NCI-H2196 (cell line): ENCODE results near the gene ADGRG6.
"Not testable (repeated sequence)": the region's sequence is repeated elsewhere in the genome, so short reads cannot be mapped to it uniquely, and the experiment has no call there.

Experiments
- DNase-seq: peaks from one replicate; lab custom pipeline; 2025; ENCODE audit not compliant: unreplicated experiment; lab: John Stamatoyannopoulos, UW

Gene ADGRG6

GRCh38 chr6:142406131-142406530 is 104.3 kb downstream of the ADGRG6 start:
- no peak for DNase-seq

GRCh38 chr6:142407685-142408273 is 106.0 kb downstream of the ADGRG6 start:
- DNase-seq, result no peak

GRCh38 chr6:142408409-142408808 is 106.6 kb downstream of the ADGRG6 start:
- no peak for DNase-seq

GRCh38 chr6:142409794-142410193 is 108.0 kb downstream of the ADGRG6 start:
- no peak for DNase-seq

DNA sequence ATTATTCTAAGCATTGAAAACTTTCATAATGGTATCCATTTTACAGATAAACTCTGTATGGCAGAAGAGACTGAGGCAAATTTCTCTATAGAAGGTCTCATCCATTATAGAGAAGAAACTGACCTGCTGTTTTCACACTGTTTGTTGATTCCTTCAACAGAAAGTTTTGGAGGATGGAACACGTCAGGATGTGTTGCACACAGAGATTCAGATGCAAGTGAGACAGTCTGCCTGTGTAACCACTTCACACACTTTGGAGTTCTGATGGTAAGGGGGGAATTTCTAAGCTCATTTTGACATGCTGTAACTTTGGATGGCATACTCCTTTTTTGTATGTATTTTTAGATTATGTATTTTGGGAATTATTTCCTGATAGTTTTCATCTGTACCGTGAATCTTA is 109.3 kb downstream of the ADGRG6 start:
- no peak for DNase-seq

DNA sequence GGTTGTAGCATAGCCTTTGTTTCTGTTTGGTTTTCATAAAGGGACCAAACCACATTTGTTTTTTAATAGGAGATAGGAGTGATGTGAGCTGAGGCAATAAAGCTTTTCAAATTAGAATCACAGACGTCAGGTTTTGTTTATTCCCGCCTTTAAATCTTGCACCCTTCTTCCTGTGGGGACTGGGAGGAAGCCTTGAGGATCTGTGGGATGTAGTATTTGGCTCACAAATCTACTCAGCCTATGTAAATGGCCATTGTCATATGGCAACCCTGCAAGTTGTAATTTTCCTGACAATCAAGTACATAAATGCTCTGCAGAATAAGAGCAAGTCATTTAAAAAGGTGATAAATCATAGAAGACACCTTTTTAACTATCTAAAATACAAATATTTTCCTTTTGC is 110.4 kb downstream of the ADGRG6 start:
- no peak for DNase-seq

DNA sequence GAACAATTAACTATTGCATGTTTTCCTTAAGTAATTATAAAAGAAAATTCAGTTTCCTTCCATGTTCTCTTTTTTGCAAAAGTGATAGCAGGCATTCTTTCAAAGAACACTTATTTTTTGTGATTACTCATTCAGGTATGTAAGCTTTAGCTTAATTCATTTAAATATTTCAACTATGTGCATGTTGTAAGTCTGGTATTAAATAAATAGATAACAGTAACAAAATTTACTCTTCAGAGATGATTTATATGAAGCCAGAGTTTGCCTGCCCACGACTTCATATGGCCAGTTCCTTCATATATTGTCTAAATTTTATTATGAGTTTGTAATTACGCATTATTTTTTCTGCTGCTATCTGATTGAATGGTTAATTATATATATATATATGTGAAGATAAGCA is 110.9 kb downstream of the ADGRG6 start:
- no peak for DNase-seq

DNA sequence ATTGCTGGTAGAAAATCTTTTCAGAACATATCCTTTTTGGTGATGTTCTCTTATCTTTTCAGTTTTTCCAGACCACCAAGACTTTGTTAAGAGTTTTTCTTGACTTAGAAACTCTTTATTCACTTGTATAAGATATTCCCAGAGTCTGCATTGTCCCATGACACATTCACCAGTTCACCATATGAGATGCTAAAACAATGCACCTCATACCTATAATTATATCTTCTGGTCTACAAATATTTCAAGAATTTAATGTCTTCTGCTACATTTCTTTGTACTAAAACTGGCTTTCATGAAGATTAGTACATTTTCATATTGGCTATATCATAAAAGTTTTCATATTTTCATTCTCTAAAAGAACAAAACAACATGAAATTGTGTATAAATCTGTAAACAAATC is 111.3 kb downstream of the ADGRG6 start:
- DNase-seq, result no peak

DNA sequence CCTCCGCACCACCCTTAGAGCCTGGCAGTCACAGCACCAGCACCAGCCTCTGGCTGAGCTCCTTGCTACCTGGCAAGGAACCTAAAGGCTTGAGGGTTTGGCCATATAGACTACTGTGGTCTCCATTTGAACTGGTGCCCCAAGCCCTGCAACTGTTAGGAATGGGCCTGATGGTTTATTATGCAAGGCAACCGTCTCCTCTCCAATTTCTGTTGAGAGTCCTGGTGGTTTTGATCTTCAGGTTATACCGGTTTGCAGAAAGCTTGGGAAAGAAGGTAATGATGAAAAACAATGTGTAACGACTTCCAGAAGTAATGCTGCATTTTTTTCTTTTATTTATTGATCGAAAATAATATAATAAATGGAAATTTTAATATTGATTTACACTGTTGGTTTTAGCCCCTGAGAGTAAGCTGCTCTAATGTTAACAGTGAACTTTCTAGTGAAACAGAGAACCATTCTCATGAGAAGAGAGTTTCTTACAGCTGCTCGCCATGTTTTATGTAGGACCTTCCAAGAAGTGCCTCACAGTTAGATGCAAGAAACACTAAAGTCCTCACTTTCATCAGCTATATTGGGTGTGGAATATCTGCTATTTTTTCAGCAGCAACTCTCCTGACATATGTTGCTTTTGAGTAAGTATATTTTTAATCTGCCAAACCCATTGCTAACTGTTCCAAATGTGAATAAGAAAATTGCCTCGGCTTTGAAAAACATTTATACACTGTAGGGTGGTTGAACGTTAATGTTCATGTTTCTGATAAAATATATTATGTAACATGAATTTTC is 112.8 kb downstream of the ADGRG6 start:
- DNase-seq, result no peak

GRCh38 chr6:142416179-142416578 is 114.4 kb downstream of the ADGRG6 start:
- no peak for DNase-seq

GRCh38 chr6:142416686-142417085 is 114.9 kb downstream of the ADGRG6 start:
- DNase-seq, result no peak

- DNase-seq, result no peak
Observed at GRCh38 chr6:142417331-142417750, 115.5 kb downstream of the ADGRG6 start.

DNA sequence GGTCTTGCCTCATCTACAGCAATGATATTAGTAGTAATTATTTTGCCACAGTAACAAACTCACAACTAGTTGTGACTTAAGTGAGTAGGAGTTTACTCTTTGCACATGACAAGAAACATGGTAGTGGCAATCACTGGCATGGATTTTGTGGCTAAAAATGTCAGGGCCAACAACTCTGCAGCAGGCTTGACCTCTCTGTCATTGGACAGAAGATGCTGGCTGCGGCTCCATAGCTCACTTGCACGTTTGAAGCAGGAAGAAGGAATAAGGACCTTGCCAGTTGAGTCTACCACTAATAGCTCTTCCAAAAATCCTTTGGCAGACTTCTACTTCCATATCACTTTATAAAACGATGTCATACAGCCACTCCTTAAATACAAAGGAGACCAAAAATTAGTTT is 117.3 kb downstream of the ADGRG6 start:
- no peak for DNase-seq

DNA sequence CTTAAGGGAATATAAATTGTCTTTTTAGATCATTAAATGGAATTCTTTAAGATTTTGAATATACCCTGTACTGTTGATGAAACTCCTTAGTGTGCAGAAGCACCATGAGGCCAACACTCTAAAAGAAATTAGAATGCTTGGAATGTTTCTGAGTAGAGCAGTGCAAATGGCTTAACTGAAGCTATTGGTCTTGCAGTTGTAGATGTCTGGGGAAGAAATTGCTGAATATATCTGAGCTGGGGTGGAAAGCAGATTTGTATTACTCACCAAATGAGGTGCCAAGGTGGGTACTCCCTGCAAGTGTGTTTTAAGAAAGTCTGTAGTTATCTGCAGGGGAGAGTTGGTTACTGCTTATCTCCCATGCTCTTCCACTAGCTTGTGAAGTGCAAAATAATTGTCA is 119.0 kb downstream of the ADGRG6 start:
- DNase-seq, result no peak

DNA sequence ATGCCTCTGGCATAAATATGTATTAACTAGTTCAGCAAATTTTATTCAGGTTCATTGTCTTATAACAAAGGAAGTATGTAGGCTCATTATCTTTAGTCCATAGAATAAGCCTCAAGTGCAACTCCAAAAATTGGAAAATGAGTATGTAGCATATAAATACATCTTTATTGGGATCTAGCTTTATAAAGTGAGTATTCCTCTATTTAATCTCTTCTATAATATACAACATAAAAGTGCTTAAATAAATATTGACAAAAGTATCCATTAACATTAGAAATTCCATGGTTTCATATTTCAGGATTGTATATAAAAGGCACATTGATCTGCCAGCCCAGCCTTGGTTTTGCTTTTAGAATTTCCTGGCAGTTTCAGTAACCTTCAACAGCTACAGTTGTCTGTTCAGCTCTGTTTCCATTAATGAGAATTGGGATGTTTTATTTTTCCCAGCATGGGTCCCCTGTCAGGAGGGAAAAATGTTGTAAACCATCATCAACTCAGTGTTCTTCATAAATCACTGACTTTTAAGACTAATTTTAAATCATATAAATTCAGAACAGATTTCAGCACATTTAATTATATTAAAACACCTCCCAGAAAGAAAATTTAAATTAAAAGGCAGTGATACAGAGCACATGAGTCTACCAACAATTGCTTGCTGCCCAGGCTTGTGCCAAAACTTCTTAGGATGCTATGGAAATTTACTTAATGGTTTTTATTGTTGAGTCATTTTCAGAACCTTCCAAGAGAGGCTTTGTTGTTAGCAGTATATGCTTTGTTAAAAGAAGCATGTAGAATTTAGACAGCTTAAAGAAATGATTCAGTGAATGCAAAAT is 119.7 kb downstream of the ADGRG6 start:
- no peak for DNase-seq

DNA sequence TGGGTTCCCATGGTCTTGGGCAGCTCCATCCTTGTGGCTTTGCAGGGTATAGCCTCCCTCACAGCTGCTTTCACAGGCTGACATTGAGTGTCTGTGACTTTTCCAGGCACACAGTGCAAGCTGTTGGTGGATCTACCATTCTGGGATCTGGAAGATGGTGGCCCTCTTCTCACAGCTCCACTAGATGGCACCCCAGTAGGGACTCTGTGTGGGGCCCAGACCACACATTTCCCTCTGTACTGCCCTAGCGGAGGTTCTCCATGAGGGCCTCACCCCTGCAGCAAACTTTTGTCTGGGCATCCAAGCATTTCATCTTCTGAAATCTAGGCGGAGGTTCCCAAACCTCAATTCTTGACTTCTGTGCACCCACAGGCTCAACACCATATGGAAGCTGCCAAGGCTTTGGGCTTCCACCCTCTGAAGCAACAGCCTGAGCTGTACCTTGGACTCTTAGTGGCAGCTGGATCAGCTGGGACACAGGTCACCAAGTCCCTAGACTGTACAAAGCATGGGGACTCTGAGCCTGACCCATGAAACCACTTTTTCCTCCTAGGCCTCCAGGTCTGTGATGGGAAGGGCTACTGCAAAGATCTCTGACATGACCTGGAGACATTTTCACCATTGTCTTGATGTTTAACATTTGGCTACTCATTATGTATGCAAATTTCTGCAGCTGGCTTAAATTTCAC is 124.8 kb downstream of the ADGRG6 start:
- DNase-seq, result not testable (repeated sequence)

GRCh38 chr6:142428468-142428867 is 126.7 kb downstream of the ADGRG6 start:
- not testable (repeated sequence) for DNase-seq

- DNase-seq, result no peak
Observed at GRCh38 chr6:142429195-142429594, 127.4 kb downstream of the ADGRG6 start.

GRCh38 chr6:142433419-142433818 is 131.6 kb downstream of the ADGRG6 start:
- DNase-seq, result no peak

DNA sequence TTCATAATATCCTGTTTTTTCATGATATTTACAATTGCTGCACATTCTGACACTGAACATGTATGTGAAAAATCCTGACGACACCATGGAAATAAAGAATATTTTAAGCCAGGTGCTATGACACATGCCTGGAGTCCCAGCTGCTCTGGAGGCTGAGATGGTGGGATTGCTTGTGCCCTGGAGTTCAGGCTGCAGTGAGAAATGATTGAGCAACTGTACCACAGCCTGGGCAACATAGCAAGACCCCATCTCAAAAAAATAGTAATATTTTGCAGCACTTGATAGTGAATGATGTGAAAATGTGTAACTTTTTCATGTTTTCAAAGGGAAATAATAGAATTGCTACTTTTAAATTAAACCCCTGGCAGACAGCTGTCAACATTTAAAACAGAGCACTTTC is 137.1 kb downstream of the ADGRG6 start:
- no peak for DNase-seq

- DNase-seq, result no peak
Observed at GRCh38 chr6:142440600-142441293, 138.9 kb downstream of the ADGRG6 start.
